IMR-90 (cell line): ENCODE results near the gene KRTAP6-3. TPM values are rescaled to one million over a fixed set of nuclear protein-coding genes. Genes with fewer than 3 reads are reported as not detected.

ENCODE experiments used
- ATAC-seq: fragments of 200-7000 bp; cut with Tn5 transposase; 2 replicates; pipeline ENCODE4 v1.9.1; 2020; ENCODE audit warnings: low read depth, mild to moderate bottlenecking, moderate library complexity
- BruUV-seq: library from RNA; stranded (reverse); fragments of 400-500 nt; replicated peaks from 2 replicates; lab custom pipeline; 2021; lab: Mats Ljungman, UMichigan
- CTCF ChIA-PET: fragments of 300-600 bp; formaldehyde crosslinking; extraction: SDS; loops from one replicate; lab custom pipeline; 2021; ENCODE audit warnings: antibody characterized with exemption; lab: Yijun Ruan, JAX
- POLR2A ChIA-PET: fragments of 300-600 bp; sonication (Branson Sonifier 250); formaldehyde crosslinking; loops from one replicate; lab custom pipeline; 2022; ENCODE audit warnings: antibody characterized with exemption; ENCODE audit not compliant: unreplicated experiment; lab: Charles Lee
- DNase-seq: peaks from one replicate; pipeline ENCODE4 v3.0.0; 2013
- H2AFZ ChIP-seq: replicated peaks from 2 replicates; pipeline ENCODE3; 2013; ENCODE audit warnings: low read length, mild to moderate bottlenecking; ENCODE audit not compliant: poor library complexity
- H2AK5ac ChIP-seq: 2 replicates; pipeline ENCODE4 v1.6.1; 2013; ENCODE audit warnings: low read depth, low read length, inconsistent platforms
- H2AK9ac ChIP-seq: replicated peaks from 2 replicates; pipeline ENCODE3; 2013; ENCODE audit warnings: mild to moderate bottlenecking, low read depth, low read length, moderate library complexity; ENCODE audit not compliant: poor library complexity
- H2BK120ac ChIP-seq: 2 replicates; pipeline ENCODE4 v1.6.1; 2013; ENCODE audit warnings: low read depth, low read length, inconsistent platforms
- H2BK15ac ChIP-seq: 3 replicates; pipeline ENCODE4 v1.6.1; 2013; ENCODE audit warnings: low read depth, low read length, inconsistent platforms
- H2BK20ac ChIP-seq: 2 replicates; pipeline ENCODE4 v1.6.1; 2013; ENCODE audit warnings: low read depth, mild to moderate bottlenecking, inconsistent platforms, low read length, moderate library complexity
- H2BK5ac ChIP-seq: 2 replicates; pipeline ENCODE4 v1.6.1; 2013; ENCODE audit warnings: mild to moderate bottlenecking, low read depth, low read length, inconsistent platforms; ENCODE audit not compliant: poor library complexity, severe bottlenecking
- H3K14ac ChIP-seq: replicated peaks from 2 replicates; pipeline ENCODE4 v1.6.1; 2013; ENCODE audit warnings: low read depth, low read length, inconsistent platforms
- H3K18ac ChIP-seq: 2 replicates; pipeline ENCODE4 v1.6.1; 2013; ENCODE audit warnings: low read depth, low read length, control low read depth
- H3K23ac ChIP-seq: 2 replicates; pipeline ENCODE4 v1.6.1; 2013; ENCODE audit warnings: low read depth, low read length, inconsistent platforms
- H3K27ac ChIP-seq: 2 replicates; pipeline ENCODE4 v1.5.1; 2013; ENCODE audit warnings: mild to moderate bottlenecking, control low read depth, low read length; ENCODE audit not compliant: insufficient read depth
- H3K27me3 ChIP-seq: 2 replicates; pipeline ENCODE4 v1.6.1; 2013; ENCODE audit warnings: low read length; ENCODE audit not compliant: control insufficient read depth, insufficient read depth
- H3K36me3 ChIP-seq: 2 replicates; pipeline ENCODE4 v1.6.1; 2013; ENCODE audit warnings: low read length, mixed read lengths; ENCODE audit not compliant: control insufficient read depth, insufficient read depth
- H3K4ac ChIP-seq: 2 replicates; pipeline ENCODE4 v1.6.1; 2013; ENCODE audit warnings: low read depth, low read length, inconsistent platforms
- H3K4me1 ChIP-seq: 2 replicates; pipeline ENCODE4 v1.6.1; 2013; ENCODE audit warnings: low read length, mixed read lengths; ENCODE audit not compliant: control insufficient read depth, insufficient read depth
- H3K4me2 ChIP-seq: 2 replicates; pipeline ENCODE4 v1.6.1; 2013; ENCODE audit warnings: low read depth, mild to moderate bottlenecking, control low read depth, low read length, moderate library complexity
- H3K4me3 ChIP-seq: 2 replicates; pipeline ENCODE4 v1.5.1; 2013; ENCODE audit warnings: low read depth, mild to moderate bottlenecking, control low read depth, low read length, moderate library complexity; ENCODE audit not compliant: insufficient read depth
- H3K56ac ChIP-seq: 2 replicates; pipeline ENCODE4 v1.6.1; 2013; ENCODE audit warnings: low read length, inconsistent platforms; ENCODE audit not compliant: insufficient read depth; ENCODE audit errors: extremely low read depth
- H3K79me1 ChIP-seq, 2 experiments: 2 replicates each; pipeline ENCODE4 v1.6.1; 2013; ENCODE audit warnings: low read length in 2 of 2, inconsistent platforms in 1 of 2, low read depth in 1 of 2
- H3K9ac ChIP-seq: 2 replicates; pipeline ENCODE4 v1.6.1; 2013; ENCODE audit warnings: low read depth, low read length, control low read depth
- H3K9me1 ChIP-seq: 2 replicates; pipeline ENCODE4 v1.6.1; 2013; ENCODE audit warnings: low read length, inconsistent platforms; ENCODE audit not compliant: insufficient read depth
- H3K9me3 ChIP-seq: 2 replicates; pipeline ENCODE4 v1.6.1; 2013; ENCODE audit warnings: low read length; ENCODE audit not compliant: control insufficient read depth, insufficient read depth
- H4K20me1 ChIP-seq: 2 replicates; pipeline ENCODE4 v1.6.1; 2013; ENCODE audit warnings: low read length, inconsistent platforms; ENCODE audit not compliant: insufficient read depth
- H4K5ac ChIP-seq: 2 replicates; pipeline ENCODE4 v1.6.1; 2013; ENCODE audit warnings: mild to moderate bottlenecking, low read depth, low read length, control low read depth
- H4K8ac ChIP-seq, 2 experiments: 2 replicates each; pipeline ENCODE4 v1.6.1; 2013; ENCODE audit warnings: low read depth in 2 of 2, low read length in 2 of 2, control low read depth in 1 of 2, inconsistent platforms in 1 of 2
- H4K91ac ChIP-seq: 2 replicates; pipeline ENCODE4 v1.6.1; 2013; ENCODE audit warnings: low read depth, low read length, inconsistent platforms; ENCODE audit not compliant: insufficient read depth
- BHLHE40 ChIP-seq: fragments of 150-350 bp; IDR thresholded peaks from 2 replicates; pipeline ENCODE4 v1.6.1; 2016; ENCODE audit warnings: mild to moderate bottlenecking, low read depth, low read length
- CTCF ChIP-seq: conservative IDR thresholded peaks from 2 replicates; pipeline ENCODE4 v1.5.1; 2012; ENCODE audit warnings: mild to moderate bottlenecking, low read depth, low read length, improper control_type of control experiment
- ELK1 ChIP-seq: fragments of 150-350 bp; IDR thresholded peaks from 2 replicates; pipeline ENCODE4 v1.6.1; 2016; ENCODE audit warnings: low read depth, mild to moderate bottlenecking, low read length, moderate library complexity, borderline replicate concordance
- FOS ChIP-seq: fragments of 150-350 bp; IDR thresholded peaks from 2 replicates; pipeline ENCODE4 v1.6.1; 2016; ENCODE audit warnings: low read depth, low read length
- MAFK ChIP-seq: IDR thresholded peaks from 2 replicates; pipeline ENCODE4 v1.6.1; 2012; ENCODE audit warnings: low read depth, low read length, improper control_type of control experiment
- MAZ ChIP-seq: IDR thresholded peaks from 2 replicates; pipeline ENCODE4 v1.6.1; 2012; ENCODE audit warnings: low read depth, mild to moderate bottlenecking, low read length, improper control_type of control experiment, moderate library complexity, borderline replicate concordance
- MXI1 ChIP-seq: IDR thresholded peaks from 2 replicates; pipeline ENCODE4 v1.6.1; 2012; ENCODE audit warnings: low read depth, mild to moderate bottlenecking, low read length, moderate library complexity, borderline replicate concordance
- NFE2L2 ChIP-seq: fragments of 150-350 bp; IDR thresholded peaks from 2 replicates; pipeline ENCODE4 v1.6.1; 2016; ENCODE audit warnings: low read depth, mild to moderate bottlenecking, low read length
- POLR2A ChIP-seq: IDR thresholded peaks from 2 replicates; pipeline ENCODE4 v1.6.1; 2012; ENCODE audit warnings: mild to moderate bottlenecking, low read depth, low read length
- RAD21 ChIP-seq: IDR thresholded peaks from 2 replicates; pipeline ENCODE4 v1.6.1; 2012; ENCODE audit warnings: low read length, improper control_type of control experiment
- RCOR1 ChIP-seq: IDR thresholded peaks from 2 replicates; pipeline ENCODE4 v1.6.1; 2012; ENCODE audit warnings: mild to moderate bottlenecking, low read length, improper control_type of control experiment; ENCODE audit not compliant: insufficient replicate concordance
- RFX5 ChIP-seq: IDR thresholded peaks from 2 replicates; pipeline ENCODE4 v1.8.0; 2012; ENCODE audit warnings: low read depth, mild to moderate bottlenecking, low read length, moderate library complexity
- SMC3 ChIP-seq: fragments of 150-350 bp; IDR thresholded peaks from 2 replicates; pipeline ENCODE4 v1.6.1; 2016; ENCODE audit warnings: low read depth, mild to moderate bottlenecking, antibody characterized with exemption, low read length, moderate library complexity
- USF2 ChIP-seq: fragments of 150-350 bp; IDR thresholded peaks from 2 replicates; pipeline ENCODE4 v1.6.1; 2017; ENCODE audit warnings: mild to moderate bottlenecking, antibody characterized with exemption, low read length, low read depth
- WGBS, 2 experiments: methylation state at CpG; one replicate each; pipeline versions ENCODE4 v1.1.5 to v1.1.7; 2013; ENCODE audit warnings: missing lambda C conversion rate in 2 of 2; ENCODE audit not compliant: insufficient read length in 1 of 2; ENCODE audit errors: extremely low coverage in 2 of 2; 5-methylcytosine and 5-hydroxymethylcytosine counted together
- dilution Hi-C: fragments of 300-500 bp; cut with HindIII; formaldehyde crosslinking; loops from one replicate; pipeline ENCODE4 v1.14.3; 2018; ENCODE audit warnings: low sequenced_read_pairs; ENCODE audit not compliant: unreplicated experiment
- in situ Hi-C: fragments of 300-500 bp; cut with MboI; formaldehyde crosslinking; loops from 3 replicates; pipeline ENCODE4 v1.14.3; 2019; ENCODE audit warnings: low sequenced_read_pairs, inconsistent platforms, mixed read lengths
- intact Hi-C: fragments of 100-400 bp; cut with micrococcal nuclease; formaldehyde crosslinking; loops from 2 replicates; pipeline ENCODE4 v1.10.0; 2022
- polyA plus RNA-seq, 3 experiments: library from polyadenylated mRNA; depleted of rRNA; stranded (reverse); fragments of >200 nt; gene quantifications; 2 replicates each; pipeline ENCODE4 v1.2.3, GENCODE V29; 2012; ENCODE audit warnings: low replicate concordance in 1 of 3
- total RNA-seq: library from RNA; depleted of rRNA; stranded (reverse); fragments of >200 nt; gene quantifications from 2 replicates; pipeline ENCODE4 v1.2.3, GENCODE V29; 2012

KRTAP6-3 gene
- total and polyA plus RNA-seq, 2 of the 4 experiments (the other 2 are of a cell fraction) = not detected

- Histone ChIP-seq H3K14ac (no peak within 1 kb of the TSS), H2BK15ac (no peak within 1 kb of the TSS), H2AK9ac (no peak within 1 kb of the TSS), H4K8ac (no peak within 1 kb of the TSS), H3K9me1 (no peaks in the 10 kb centered on the region), H4K5ac (no peak within 1 kb of the TSS), H3K27me3 (no peaks in the 10 kb centered on the region), H3K79me1 (no peaks in the 10 kb centered on the region), H4K20me1 (no peaks in the 10 kb centered on the region), H3K56ac (no peak within 1 kb of the TSS), H3K4me1 (no peaks in the 10 kb centered on the region), H2AFZ (no peak within 1 kb of the TSS), H2BK20ac (no peak within 1 kb of the TSS), H3K9me3 (peaks cover 15% of the 10 kb centered on the region), H3K9ac (no peak within 1 kb of the TSS), H2BK120ac (no peak within 1 kb of the TSS), H3K36me3 (no peaks in the 10 kb centered on the region), H3K23ac (no peak within 1 kb of the TSS), H4K91ac (no peak within 1 kb of the TSS), H3K27ac (no peak within 1 kb of the TSS), H3K18ac (no peak within 1 kb of the TSS), H2AK5ac (no peak within 1 kb of the TSS), H3K4ac (no peak within 1 kb of the TSS), H3K4me3 (no peak within 1 kb of the TSS), H3K4me2 (no peak within 1 kb of the TSS), H2BK5ac (no peak within 1 kb of the TSS)
- ATAC-seq (no peak), DNase-seq (no peak)
- CTCF ChIA-PET = no interaction called here
- in situ Hi-C loops (no loop called here), intact Hi-C loops (no loop called here), dilution Hi-C loops (no loop called here)
- WGBS, 2 experiments = no CpG with 5 or more reads among the region's 3 CpGs
- TF ChIP-seq MAZ = no peak
- no peak for TF ChIP-seq POLR2A
- no peak for TF ChIP-seq MAFK
- no peak for TF ChIP-seq RFX5
- no peak for TF ChIP-seq BHLHE40
- no peak for TF ChIP-seq SMC3
- no peak for TF ChIP-seq CTCF
- no peak for TF ChIP-seq RAD21
- TF ChIP-seq FOS = no peak
- no peak for TF ChIP-seq USF2
- no peak for TF ChIP-seq MXI1
- TF ChIP-seq NFE2L2 = no peak
- no peak for TF ChIP-seq ELK1
- no peak for TF ChIP-seq RCOR1
- POLR2A ChIA-PET = no interaction called here
- BruUV-seq = no TSS peak
Measured at GRCh38 chr21:30620522-30620921, 28.3 kb downstream of the KRTAP6-3 start, which contains the start of gene KRTAP20-4. Gene KRTAP20-4 (plus strand): TSS chr21:30620627.
